GM19035 (cell line): ENCODE data around the gene PTPRN2.

Experiments
- ATAC-seq: cut with Tn5 transposase; IDR thresholded peaks from one replicate; pipeline ENCODE4 v1.9.1; 2021; ENCODE audit not compliant: unreplicated experiment

PTPRN2 gene

GRCh38 chr7:158246960-158247673 is 340.5 kb downstream of the PTPRN2 start:
- ATAC-seq = no peak

DNA sequence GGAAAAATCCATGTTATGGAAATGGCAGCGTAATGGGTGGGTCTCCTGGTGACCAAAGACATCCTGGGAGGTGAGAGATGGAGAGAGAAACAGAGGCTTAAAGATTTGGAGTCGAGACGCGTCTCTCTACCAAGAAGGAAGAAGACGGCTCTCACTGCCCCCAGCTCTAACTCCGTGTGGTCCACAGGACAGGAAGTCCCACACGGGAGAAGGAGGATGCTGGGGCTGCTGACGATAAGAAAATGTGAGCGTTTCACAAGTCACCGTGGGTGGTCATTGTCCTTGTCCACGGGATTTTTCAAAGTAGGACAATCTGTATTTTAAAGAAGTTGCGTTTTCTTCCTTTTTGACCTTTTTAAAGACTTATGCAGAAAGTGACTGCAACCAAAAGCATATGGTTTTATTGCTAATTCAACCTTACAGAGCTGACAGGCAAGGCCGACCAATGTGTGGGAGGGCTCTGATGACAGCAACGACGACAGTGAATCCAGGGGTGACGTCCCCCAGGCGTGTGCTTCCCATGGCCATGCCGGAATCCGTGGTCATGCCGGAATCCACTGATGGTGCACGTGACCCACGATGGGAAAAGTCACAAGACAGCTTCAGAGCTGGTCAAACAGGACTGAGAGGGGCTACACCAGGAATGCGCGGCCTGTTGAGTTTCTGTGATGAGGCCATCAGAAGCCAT is 341.2 kb downstream of the PTPRN2 start:
- ATAC-seq = no peak

- ATAC-seq = no peak
Measured at GRCh38 chr7:158245724-158246041, 341.9 kb downstream of the PTPRN2 start.

DNA sequence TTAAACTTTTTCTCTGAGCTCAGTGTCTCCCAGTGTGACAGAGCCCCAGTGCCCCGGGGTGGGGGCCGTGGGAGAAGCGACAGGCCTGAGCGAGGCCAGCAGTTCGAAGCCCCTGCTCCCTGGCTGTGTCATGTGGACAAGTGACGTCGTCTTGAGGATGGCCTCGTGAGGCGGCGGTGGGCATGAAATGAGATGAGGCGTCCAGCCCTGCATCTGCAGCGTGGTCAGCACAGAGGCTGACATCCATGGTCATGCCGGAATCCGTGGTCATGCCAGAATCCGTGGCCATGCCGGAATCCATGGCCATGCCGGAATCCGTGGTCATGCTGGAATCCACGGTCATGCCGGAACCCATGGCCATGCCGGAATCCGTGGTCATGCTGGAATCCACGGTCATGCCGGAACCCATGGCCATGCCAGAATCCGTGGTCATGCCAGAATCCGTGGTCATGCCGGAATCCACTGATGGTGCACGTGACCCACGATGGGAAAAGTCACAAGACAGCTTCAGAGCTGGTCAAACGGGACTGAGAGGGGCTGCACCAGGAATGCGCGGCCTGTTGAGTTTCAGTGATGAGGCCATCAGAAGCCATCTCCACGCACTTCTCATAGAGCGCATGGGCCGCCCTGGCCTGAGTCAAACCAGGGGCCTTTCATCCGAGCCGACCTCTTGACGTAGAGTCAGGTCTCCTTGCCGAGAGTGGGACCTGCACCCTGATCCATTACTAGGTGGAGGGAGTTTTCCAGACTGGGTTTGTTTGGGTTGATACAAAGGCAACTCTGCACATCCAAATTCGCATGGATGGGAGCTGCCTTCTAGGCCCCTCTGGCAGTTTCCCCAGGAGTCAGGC is 342.5 kb downstream of the PTPRN2 start:
- ATAC-seq = no peak

- ATAC-seq = no peak
Measured at GRCh38 chr7:158244430-158244829, 343.2 kb downstream of the PTPRN2 start.

GRCh38 chr7:158241919-158242318 is 345.7 kb downstream of the PTPRN2 start:
- ATAC-seq = no peak

- no peak for ATAC-seq
Measured at GRCh38 chr7:158240801-158241200, 346.8 kb downstream of the PTPRN2 start.

GRCh38 chr7:158239290-158239981 is 348.2 kb downstream of the PTPRN2 start:
- no peak for ATAC-seq

DNA sequence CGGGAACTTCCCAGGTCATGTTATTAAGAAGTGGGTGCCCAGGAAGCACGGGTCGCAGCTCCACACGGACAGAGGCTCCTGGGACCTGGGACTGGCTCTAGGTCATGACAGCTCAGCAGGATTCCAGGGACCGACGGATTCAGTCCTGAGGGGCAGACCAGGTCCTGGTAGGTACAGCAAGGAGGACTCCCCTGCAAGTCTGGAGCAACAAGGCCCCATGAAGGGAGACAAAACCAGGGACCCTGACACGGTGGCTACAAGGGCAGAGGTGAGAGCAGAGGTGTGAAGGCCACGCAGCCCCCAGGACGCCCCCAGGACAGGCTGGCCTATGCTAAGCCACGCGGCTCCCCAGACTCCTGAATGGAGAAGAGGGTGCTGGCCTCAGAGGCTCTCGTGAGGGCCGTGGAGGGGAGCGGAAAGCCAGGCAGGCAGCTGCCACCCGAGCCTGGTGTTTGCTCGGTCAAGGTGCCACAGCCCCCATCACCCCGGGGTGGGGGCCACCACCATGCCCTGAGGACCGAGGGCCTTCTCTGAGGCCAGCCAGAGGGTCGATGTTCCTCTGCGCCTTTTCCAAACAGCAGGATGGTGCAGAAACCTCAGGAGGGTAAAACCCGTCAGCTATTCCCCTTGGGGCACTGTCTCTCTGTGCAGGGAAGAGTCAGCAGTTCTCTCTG is 348.9 kb downstream of the PTPRN2 start:
- ATAC-seq = no peak

DNA sequence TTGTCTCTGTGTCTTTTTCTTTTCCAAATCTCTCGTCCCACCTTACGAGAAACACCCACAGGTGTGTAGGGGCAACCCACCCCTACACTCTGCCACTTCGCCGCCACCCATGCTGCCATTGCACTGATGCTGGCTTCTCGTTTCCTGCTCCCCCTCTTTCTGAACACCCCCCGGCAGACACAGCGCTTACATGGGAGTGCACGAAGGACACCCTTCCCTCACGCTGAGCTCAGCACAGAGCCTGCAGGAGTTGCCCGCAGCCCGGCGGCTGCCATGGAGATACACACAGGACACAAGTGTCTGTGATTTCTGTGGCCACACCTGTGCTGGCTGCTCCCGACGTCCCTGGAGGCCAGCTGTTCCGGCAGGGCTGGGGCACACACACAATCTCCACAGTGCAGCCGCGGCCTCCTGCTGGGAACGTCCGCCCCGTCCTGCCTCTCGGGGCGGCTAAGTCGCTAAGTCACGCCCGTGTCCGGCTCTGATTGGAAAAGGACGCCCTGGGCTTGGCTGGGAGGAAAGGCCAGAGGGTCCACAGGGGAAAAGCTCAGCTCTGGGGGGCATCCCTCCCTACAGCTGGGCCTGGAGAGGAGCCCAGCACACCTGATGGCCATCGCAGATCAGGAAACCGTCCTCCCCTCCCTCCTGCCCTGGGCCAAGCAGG is 349.8 kb downstream of the PTPRN2 start:
- no peak for ATAC-seq

DNA sequence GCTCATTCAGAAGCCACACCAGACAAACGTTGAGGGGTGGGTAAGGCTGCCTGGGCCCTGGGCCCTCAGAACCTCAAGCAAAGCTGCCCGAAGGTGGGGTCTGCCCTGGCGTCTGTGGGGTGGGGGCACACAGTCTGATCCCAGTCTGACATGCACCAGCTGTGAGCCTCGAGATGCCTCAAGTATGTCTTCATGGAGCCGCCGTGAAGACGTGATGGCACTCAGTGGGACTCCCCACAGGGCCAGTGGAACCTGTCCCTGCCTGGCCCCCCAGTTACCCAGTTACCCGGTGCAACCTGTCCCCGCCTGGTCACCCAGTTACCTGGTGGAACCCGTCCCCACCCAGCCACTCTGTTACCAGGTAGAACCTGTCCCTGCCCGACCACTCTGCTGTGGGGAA is 351.2 kb downstream of the PTPRN2 start:
- no peak for ATAC-seq

- no peak for ATAC-seq
Measured at GRCh38 chr7:158235862-158236261, 351.8 kb downstream of the PTPRN2 start.

GRCh38 chr7:158229945-158230344 is 357.7 kb downstream of the PTPRN2 start:
- no peak for ATAC-seq

DNA sequence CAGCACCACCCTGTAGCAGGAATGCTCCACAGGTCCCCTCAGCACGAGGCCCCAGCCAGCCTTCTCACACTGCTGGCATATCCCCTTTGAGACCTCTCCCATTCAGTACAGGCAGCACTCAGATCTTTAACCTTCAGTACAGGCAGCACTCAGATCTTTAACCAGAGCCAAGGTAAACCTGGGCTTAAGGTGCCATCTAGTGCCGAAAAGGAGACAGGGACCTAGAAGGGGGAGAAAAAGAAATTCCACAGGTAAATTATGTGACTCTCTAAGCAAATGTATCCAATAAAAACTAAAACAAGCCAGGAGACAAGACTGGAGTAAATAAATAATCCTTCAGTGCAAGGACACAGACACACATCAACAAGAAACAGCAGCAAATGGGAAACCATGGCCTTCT is 358.6 kb downstream of the PTPRN2 start:
- no peak for ATAC-seq

GRCh38 chr7:158228131-158228530 is 359.5 kb downstream of the PTPRN2 start:
- no peak for ATAC-seq

DNA sequence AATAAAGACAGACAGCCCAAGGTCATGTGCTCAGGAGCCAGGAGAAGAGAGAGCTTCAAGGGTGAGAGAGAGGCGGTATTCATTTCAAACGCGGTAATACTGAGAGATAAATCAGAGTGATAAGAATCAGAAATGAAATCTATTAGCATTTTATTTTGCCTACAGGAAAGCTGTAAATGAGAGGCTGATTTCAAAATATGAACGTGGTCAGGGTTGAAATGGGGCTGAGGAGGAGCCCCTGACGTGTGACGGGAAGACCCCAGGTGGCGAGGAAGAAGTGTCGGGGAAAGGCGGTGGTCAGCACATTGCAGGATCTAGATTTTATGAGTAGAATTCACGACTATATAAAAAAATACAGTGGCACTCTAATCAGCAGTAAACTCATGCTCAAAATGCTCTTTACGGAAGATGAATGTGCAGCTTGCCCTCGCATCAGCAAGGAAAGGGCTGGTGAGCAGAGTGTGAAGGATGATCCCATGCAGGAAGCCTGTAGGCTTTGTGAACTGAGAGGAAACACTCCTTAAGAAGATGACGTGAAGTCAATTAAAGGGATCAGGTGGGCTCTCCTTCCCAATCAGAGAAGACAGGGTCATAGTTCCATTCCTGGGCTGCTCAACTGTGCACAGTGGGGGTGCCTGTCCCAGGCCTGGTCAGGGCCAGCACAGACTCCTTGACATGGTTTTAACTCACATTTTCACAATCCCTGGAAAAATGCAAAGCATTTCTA is 360.2 kb downstream of the PTPRN2 start:
- no peak for ATAC-seq

- no peak for ATAC-seq
Measured at GRCh38 chr7:158216198-158216597, 371.4 kb downstream of the PTPRN2 start.

DNA sequence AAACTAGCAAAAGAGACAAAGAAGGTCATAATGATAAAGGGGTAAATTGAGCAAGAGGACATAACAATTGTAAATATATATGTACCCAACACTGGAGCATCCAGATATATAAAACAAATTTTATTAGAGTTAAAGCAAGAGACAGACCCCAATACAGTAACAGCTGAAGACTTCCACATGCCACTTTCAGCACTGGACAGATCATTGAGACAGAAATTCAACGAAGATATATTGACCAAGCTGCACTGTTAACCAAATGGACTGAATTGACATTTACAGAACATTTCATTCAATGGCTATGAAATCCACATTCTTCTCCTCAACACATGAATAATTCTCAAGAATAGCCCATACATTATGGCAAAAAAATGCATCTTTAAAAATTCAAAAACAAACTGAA is 378.2 kb downstream of the PTPRN2 start:
- ATAC-seq = no peak

DNA sequence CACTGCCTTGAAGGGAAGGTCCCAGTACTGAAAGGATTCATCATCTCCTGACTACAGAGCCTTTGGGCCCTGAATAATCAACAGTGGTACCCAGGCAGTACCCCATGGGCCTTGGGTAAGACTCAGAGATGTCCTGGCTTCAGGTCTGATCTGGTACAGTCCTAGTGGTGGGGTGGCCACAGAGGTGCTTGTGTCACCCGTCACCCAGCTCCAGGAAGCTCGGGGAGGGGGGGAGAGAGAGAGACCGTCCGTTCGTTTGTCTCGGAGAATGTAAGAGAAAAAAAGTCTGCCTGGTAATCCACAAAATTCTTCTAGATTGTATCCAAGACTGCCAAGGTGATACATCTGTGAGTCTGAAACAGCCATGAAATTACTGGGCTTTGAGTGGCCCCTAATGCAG is 381.3 kb downstream of the PTPRN2 start:
- ATAC-seq = no peak

- no peak for ATAC-seq
Measured at GRCh38 chr7:158204453-158204852, 383.2 kb downstream of the PTPRN2 start.
